Measurements from ENCODE around the gene ACY1.
A peak's percentile ranks its signal among the peaks of the same experiment; 100 is the strongest.
"Not testable (repeated sequence)": the region's sequence is repeated elsewhere in the genome, so short reads cannot be mapped to it uniquely, and the experiment has no call there.

The ACY1 gene

GRCh38 chr3:51982352-51982837 lies 940 bp upstream of the ACY1 start:
- H3K27ac ChIP-seq (ENCODE audit: low read length), result peak overlapping the region; percentile 9
- H3K27me3 ChIP-seq (ENCODE audit: insufficient read depth, low read length), result peaks cover 3% of the 10 kb centered on the region
- peak overlapping the region; percentile 71 for H3K4me3 ChIP-seq (ENCODE audit: low read length)
- peaks cover 7% of the 10 kb centered on the region; the same call in 1 of the 2 replicates for H3K4me1 ChIP-seq (ENCODE audit: insufficient read depth, low read length)
- no peaks in the 10 kb centered on the region for H3K9me3 ChIP-seq (ENCODE audit: insufficient read depth, low read depth, low read length)
- no peaks in the 10 kb centered on the region for H3K36me3 ChIP-seq (ENCODE audit: insufficient read depth, low read depth, low read length)
- peak overlapping the region; percentile 65; the same call in 1 of the 2 replicates for H3K9ac ChIP-seq (ENCODE audit: low read depth, low read length)

- Histone ChIP-seq H3K4me1 (ENCODE audit: insufficient read depth, low read length) (peaks cover 7% of the 10 kb centered on the region; the same call in 1 of the 2 replicates), H3K27ac (ENCODE audit: low read length) (no peak overlapping the region), H3K36me3 (ENCODE audit: insufficient read depth, low read depth, low read length) (no peaks in the 10 kb centered on the region), H3K27me3 (ENCODE audit: insufficient read depth, low read length) (no peaks in the 10 kb centered on the region), H3K9me3 (ENCODE audit: insufficient read depth, low read depth, low read length) (no peaks in the 10 kb centered on the region), H3K9ac (ENCODE audit: low read depth, low read length) (peak overlapping the region; percentile 65; the same call in 1 of the 2 replicates), H3K4me3 (ENCODE audit: low read length) (peak overlapping the region; percentile 71; the same call in 1 of the 2 replicates)
These were observed 388 bp downstream of the ACY1 start for GRCh38 chr3:51983578-51984268.

GRCh38 chr3:51984269-51984647 lies 923 bp downstream of the ACY1 start:
- H3K9ac ChIP-seq (ENCODE audit: low read depth, low read length), result peak overlapping the region; percentile 65; the same call in 1 of the 2 replicates
- peaks cover 7% of the 10 kb centered on the region; the same call in 1 of the 2 replicates for H3K4me1 ChIP-seq (ENCODE audit: insufficient read depth, low read length)
- no peak overlapping the region for H3K27ac ChIP-seq (ENCODE audit: low read length)
- no peaks in the 10 kb centered on the region for H3K27me3 ChIP-seq (ENCODE audit: insufficient read depth, low read length)
- no peaks in the 10 kb centered on the region for H3K36me3 ChIP-seq (ENCODE audit: insufficient read depth, low read depth, low read length)
- H3K4me3 ChIP-seq (ENCODE audit: low read length), result peak overlapping the region; percentile 71; the same call in 1 of the 2 replicates
- no peaks in the 10 kb centered on the region for H3K9me3 ChIP-seq (ENCODE audit: insufficient read depth, low read depth, low read length)

- Histone ChIP-seq H3K36me3 (ENCODE audit: insufficient read depth, low read depth, low read length) (no peaks in the 10 kb centered on the region), H3K4me1 (ENCODE audit: insufficient read depth, low read length) (peaks cover 7% of the 10 kb centered on the region; the same call in 1 of the 2 replicates), H3K27me3 (ENCODE audit: insufficient read depth, low read length) (no peaks in the 10 kb centered on the region), H3K4me3 (ENCODE audit: low read length) (no peak overlapping the region), H3K9me3 (ENCODE audit: insufficient read depth, low read depth, low read length) (no peaks in the 10 kb centered on the region), H3K9ac (ENCODE audit: low read depth, low read length) (no peak overlapping the region), H3K27ac (ENCODE audit: low read length) (no peak overlapping the region)
These were observed 1.7 kb downstream of the ACY1 start for GRCh38 chr3:51985063-51985462.

- H3K27ac ChIP-seq (ENCODE audit: low read length), result no peak overlapping the region
These were observed 2.9 kb downstream of the ACY1 start for GRCh38 chr3:51986010-51986947.

GRCh38 chr3:51987568-51987967 lies 4.2 kb downstream of the ACY1 start:
- H3K4me3 ChIP-seq (ENCODE audit: low read length), result no peak overlapping the region
- no peak overlapping the region for H3K27ac ChIP-seq (ENCODE audit: low read length)
- peaks cover 10% of the 10 kb centered on the region for H3K36me3 ChIP-seq (ENCODE audit: insufficient read depth, low read depth, low read length)
- H3K27me3 ChIP-seq (ENCODE audit: insufficient read depth, low read length), result no peaks in the 10 kb centered on the region
- no peaks in the 10 kb centered on the region for H3K9me3 ChIP-seq (ENCODE audit: insufficient read depth, low read depth, low read length)
- H3K9ac ChIP-seq (ENCODE audit: low read depth, low read length), result no peak overlapping the region
- H3K4me1 ChIP-seq (ENCODE audit: insufficient read depth, low read length), result peaks cover 3% of the 10 kb centered on the region; the same call in 1 of the 2 replicates

More at GRCh38 chr3:51986010-51986947, 2.9 kb downstream of the ACY1 start:
- Histone ChIP-seq H3K27me3 (ENCODE audit: insufficient read depth, low read length) (no peaks in the 10 kb centered on the region), H3K4me3 (ENCODE audit: low read length) (no peak overlapping the region), H3K9me3 (ENCODE audit: insufficient read depth, low read depth, low read length) (no peaks in the 10 kb centered on the region), H3K36me3 (ENCODE audit: insufficient read depth, low read depth, low read length) (no peaks in the 10 kb centered on the region; the same call in 1 of the 2 replicates), H3K9ac (ENCODE audit: low read depth, low read length) (no peak overlapping the region), H3K4me1 (ENCODE audit: insufficient read depth, low read length) (peaks cover 7% of the 10 kb centered on the region; the same call in 1 of the 2 replicates)

- Histone ChIP-seq H3K4me3 (ENCODE audit: low read length) (no peak overlapping the region), H3K27ac (ENCODE audit: low read length) (no peak overlapping the region), H3K9me3 (ENCODE audit: insufficient read depth, low read depth, low read length) (no peaks in the 10 kb centered on the region), H3K4me1 (ENCODE audit: insufficient read depth, low read length) (0 out of 2 replicates have a peak, but pooled peaks cover 3% of the 10 kb centered on the region), H3K36me3 (ENCODE audit: insufficient read depth, low read depth, low read length) (peaks cover 20% of the 10 kb centered on the region), H3K27me3 (ENCODE audit: insufficient read depth, low read length) (no peaks in the 10 kb centered on the region), H3K9ac (ENCODE audit: low read depth, low read length) (no peak overlapping the region)
These were observed 5.2 kb downstream of the ACY1 start for GRCh38 chr3:51988286-51989146.

- H3K27ac ChIP-seq (ENCODE audit: low read length); H3K9me3 ChIP-seq (ENCODE audit: insufficient read depth, low read depth, low read length); H3K4me3 ChIP-seq (ENCODE audit: low read length); H3K4me1 ChIP-seq (ENCODE audit: insufficient read depth, low read length); H3K27me3 ChIP-seq (ENCODE audit: insufficient read depth, low read length); H3K9ac ChIP-seq (ENCODE audit: low read depth, low read length): not testable (repeated sequence)
- peaks cover 39% of the 10 kb centered on the region for H3K36me3 ChIP-seq (ENCODE audit: insufficient read depth, low read depth, low read length)
These were observed 7.2 kb downstream of the ACY1 start for GRCh38 chr3:51990501-51990971.

- Histone ChIP-seq H3K4me3 (ENCODE audit: low read length) (no peak overlapping the region), H3K9me3 (ENCODE audit: insufficient read depth, low read depth, low read length) (no peaks in the 10 kb centered on the region), H3K9ac (ENCODE audit: low read depth, low read length) (no peak overlapping the region; the same call in 1 of the 2 replicates), H3K27me3 (ENCODE audit: insufficient read depth, low read length) (no peaks in the 10 kb centered on the region), H3K36me3 (ENCODE audit: insufficient read depth, low read depth, low read length) (peaks cover 39% of the 10 kb centered on the region), H3K27ac (ENCODE audit: low read length) (no peak overlapping the region), H3K4me1 (ENCODE audit: insufficient read depth, low read length) (peaks cover 10% of the 10 kb centered on the region; the same call in 1 of the 2 replicates)
These were observed 8.8 kb downstream of the ACY1 start for GRCh38 chr3:51992017-51992682.

GRCh38 chr3:51993657-51994056 lies 10.3 kb downstream of the ACY1 start:
- H3K27ac ChIP-seq (ENCODE audit: low read length); H3K9me3 ChIP-seq (ENCODE audit: insufficient read depth, low read depth, low read length); H3K27me3 ChIP-seq (ENCODE audit: insufficient read depth, low read length); H3K4me3 ChIP-seq (ENCODE audit: low read length); H3K9ac ChIP-seq (ENCODE audit: low read depth, low read length); H3K4me1 ChIP-seq (ENCODE audit: insufficient read depth, low read length): not testable (repeated sequence)
- H3K36me3 ChIP-seq (ENCODE audit: insufficient read depth, low read depth, low read length), result peaks cover 39% of the 10 kb centered on the region
